WTC11 (cell line): ENCODE data around the gene GXYLT2.

Experiments
- ATF1 ChIP-seq: sonication (generic); formaldehyde crosslinking; IDR thresholded peaks from 2 replicates; pipeline ENCODE4 v1.8.1; 2023; ENCODE audit warnings: mild to moderate bottlenecking, moderate library complexity, missing genetic modification reagents
- CBFB ChIP-seq: sonication (generic); formaldehyde crosslinking; IDR thresholded peaks from 2 replicates; pipeline ENCODE4 v1.8.1; 2022; ENCODE audit warnings: mild to moderate bottlenecking, low read depth, missing genetic modification reagents
- FOXP1 ChIP-seq: sonication (generic); formaldehyde crosslinking; IDR thresholded peaks from 2 replicates; pipeline ENCODE4 v1.8.0; 2022; ENCODE audit warnings: missing genetic modification reagents, mild to moderate bottlenecking, moderate library complexity, borderline replicate concordance
- NR3C1 ChIP-seq: sonication (generic); formaldehyde crosslinking; conservative IDR thresholded peaks from 2 replicates; pipeline ENCODE4 v1.8.1; 2023; ENCODE audit warnings: low read depth, mild to moderate bottlenecking, missing genetic modification reagents
- ZNF317 ChIP-seq: sonication (generic); formaldehyde crosslinking; IDR thresholded peaks from 2 replicates; pipeline ENCODE4 v1.8.1; 2023; ENCODE audit warnings: low read depth, mild to moderate bottlenecking, moderate library complexity, missing genetic modification reagents, borderline replicate concordance
- ZNF423 ChIP-seq: fragments of 250-450 bp; sonication (Bioruptor Pico); IDR thresholded peaks from 2 replicates; pipeline ENCODE4 v2.1.2; 2022; ENCODE audit warnings: mild to moderate bottlenecking, moderate library complexity
- TF ChIP-seq, protein P1 (sequence below): sonication (generic); formaldehyde crosslinking; IDR thresholded peaks from 2 replicates; pipeline ENCODE4 v1.8.0; 2022; ENCODE audit warnings: missing genetic modification reagents
- TF ChIP-seq, protein P2 (sequence below): fragments of 200-600 bp; IDR thresholded peaks from 2 replicates; pipeline ENCODE4 v1.8.0; 2022; ENCODE audit warnings: antibody characterized with exemption
- TF ChIP-seq, protein P3 (sequence below): sonication (generic); formaldehyde crosslinking; IDR thresholded peaks from 2 replicates; pipeline ENCODE4 v1.8.1; 2023; ENCODE audit warnings: mild to moderate bottlenecking, missing genetic modification reagents, moderate library complexity
- TF ChIP-seq, protein P4 (sequence below): sonication (generic); formaldehyde crosslinking; IDR thresholded peaks from 2 replicates; pipeline ENCODE4 v1.8.1; 2022; ENCODE audit warnings: mild to moderate bottlenecking, moderate library complexity, missing genetic modification reagents

DNA sequence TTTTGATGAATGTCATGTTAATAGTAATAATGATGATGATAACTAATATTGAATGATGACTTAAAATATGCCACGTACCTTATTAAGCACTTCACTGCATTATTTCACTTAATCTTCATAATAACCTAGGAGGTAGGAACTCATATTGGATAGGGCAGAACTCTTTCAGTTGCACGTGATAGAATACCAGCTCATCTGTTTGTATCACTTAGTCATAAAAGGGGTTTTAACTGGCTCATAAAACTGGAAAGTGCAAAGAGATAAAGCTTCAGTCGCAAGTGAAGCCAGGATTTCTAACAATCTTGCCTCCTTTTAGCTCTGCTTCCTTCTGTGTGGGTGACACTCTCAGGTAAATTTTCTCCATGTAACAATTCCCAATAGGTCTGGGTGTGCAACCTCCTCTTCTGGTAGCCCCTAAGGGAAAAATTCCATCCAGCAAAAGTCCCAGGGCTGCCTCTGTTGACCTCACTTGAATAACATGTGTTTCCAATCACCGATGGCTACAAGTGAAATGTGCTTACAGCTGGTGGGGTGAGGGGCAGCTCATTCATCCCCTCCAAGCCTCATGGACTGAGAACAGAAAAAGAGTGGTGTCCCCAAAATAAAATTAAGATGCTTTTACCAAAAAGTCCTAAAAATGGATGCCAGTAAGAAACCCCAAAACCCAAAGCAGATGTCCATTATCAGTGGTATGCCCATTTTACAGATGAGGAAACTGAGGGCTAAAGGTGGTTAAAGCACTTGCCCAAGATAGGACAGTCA lies 9.3 kb downstream of the GXYLT2 start:
- TF ChIP-seq FOXP1 (CRISPR knock-in tag) (no peak), ATF1 (CRISPR knock-in tag) (no peak), ZNF423 (CRISPR knock-in tag) (no peak), ZNF317 (CRISPR knock-in tag) (no peak), NR3C1 (CRISPR knock-in tag) (no peak), CBFB (CRISPR knock-in tag) (no peak)
- TF ChIP-seq, protein P1, sequence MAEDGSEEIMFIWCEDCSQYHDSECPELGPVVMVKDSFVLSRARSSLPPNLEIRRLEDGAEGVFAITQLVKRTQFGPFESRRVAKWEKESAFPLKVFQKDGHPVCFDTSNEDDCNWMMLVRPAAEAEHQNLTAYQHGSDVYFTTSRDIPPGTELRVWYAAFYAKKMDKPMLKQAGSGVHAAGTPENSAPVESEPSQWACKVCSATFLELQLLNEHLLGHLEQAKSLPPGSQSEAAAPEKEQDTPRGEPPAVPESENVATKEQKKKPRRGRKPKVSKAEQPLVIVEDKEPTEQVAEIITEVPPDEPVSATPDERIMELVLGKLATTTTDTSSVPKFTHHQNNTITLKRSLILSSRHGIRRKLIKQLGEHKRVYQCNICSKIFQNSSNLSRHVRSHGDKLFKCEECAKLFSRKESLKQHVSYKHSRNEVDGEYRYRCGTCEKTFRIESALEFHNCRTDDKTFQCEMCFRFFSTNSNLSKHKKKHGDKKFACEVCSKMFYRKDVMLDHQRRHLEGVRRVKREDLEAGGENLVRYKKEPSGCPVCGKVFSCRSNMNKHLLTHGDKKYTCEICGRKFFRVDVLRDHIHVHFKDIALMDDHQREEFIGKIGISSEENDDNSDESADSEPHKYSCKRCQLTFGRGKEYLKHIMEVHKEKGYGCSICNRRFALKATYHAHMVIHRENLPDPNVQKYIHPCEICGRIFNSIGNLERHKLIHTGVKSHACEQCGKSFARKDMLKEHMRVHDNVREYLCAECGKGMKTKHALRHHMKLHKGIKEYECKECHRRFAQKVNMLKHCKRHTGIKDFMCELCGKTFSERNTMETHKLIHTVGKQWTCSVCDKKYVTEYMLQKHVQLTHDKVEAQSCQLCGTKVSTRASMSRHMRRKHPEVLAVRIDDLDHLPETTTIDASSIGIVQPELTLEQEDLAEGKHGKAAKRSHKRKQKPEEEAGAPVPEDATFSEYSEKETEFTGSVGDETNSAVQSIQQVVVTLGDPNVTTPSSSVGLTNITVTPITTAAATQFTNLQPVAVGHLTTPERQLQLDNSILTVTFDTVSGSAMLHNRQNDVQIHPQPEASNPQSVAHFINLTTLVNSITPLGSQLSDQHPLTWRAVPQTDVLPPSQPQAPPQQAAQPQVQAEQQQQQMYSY (CRISPR knock-in tag): no peak
- TF ChIP-seq, protein P2, sequence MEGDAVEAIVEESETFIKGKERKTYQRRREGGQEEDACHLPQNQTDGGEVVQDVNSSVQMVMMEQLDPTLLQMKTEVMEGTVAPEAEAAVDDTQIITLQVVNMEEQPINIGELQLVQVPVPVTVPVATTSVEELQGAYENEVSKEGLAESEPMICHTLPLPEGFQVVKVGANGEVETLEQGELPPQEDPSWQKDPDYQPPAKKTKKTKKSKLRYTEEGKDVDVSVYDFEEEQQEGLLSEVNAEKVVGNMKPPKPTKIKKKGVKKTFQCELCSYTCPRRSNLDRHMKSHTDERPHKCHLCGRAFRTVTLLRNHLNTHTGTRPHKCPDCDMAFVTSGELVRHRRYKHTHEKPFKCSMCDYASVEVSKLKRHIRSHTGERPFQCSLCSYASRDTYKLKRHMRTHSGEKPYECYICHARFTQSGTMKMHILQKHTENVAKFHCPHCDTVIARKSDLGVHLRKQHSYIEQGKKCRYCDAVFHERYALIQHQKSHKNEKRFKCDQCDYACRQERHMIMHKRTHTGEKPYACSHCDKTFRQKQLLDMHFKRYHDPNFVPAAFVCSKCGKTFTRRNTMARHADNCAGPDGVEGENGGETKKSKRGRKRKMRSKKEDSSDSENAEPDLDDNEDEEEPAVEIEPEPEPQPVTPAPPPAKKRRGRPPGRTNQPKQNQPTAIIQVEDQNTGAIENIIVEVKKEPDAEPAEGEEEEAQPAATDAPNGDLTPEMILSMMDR: no peak
- TF ChIP-seq, protein P3, sequence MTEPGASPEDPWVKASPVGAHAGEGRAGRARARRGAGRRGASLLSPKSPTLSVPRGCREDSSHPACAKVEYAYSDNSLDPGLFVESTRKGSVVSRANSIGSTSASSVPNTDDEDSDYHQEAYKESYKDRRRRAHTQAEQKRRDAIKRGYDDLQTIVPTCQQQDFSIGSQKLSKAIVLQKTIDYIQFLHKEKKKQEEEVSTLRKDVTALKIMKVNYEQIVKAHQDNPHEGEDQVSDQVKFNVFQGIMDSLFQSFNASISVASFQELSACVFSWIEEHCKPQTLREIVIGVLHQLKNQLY (CRISPR knock-in tag): no peak
- TF ChIP-seq, protein P4, sequence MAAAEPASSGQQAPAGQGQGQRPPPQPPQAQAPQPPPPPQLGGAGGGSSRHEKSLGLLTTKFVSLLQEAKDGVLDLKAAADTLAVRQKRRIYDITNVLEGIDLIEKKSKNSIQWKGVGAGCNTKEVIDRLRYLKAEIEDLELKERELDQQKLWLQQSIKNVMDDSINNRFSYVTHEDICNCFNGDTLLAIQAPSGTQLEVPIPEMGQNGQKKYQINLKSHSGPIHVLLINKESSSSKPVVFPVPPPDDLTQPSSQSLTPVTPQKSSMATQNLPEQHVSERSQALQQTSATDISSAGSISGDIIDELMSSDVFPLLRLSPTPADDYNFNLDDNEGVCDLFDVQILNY (CRISPR knock-in tag): no peak
